ENCODE data around the gene ST7. TPM values are rescaled to one million over a fixed set of nuclear protein-coding genes. Genes with fewer than 3 reads are reported as not detected.

The ST7 gene
- total and polyA plus RNA-seq, 4 donors = 22.4 to 57.2 (median 41.6) TPM

Small RNA genes lying within 50 kb of the gene (small RNA-seq; reads per million reads assigned to genes)
- not detected for gene AC002542.1 (ENCODE audit: low replicate concordance)
- not detected for gene MTCYBP6 (ENCODE audit: low replicate concordance)
- not detected for gene RF00019 (ENCODE audit: low replicate concordance)
- not detected for gene RF02179 (ENCODE audit: low replicate concordance)
- gene RF02180 (ENCODE audit: low replicate concordance) = not detected
- not detected for gene RF02181 (ENCODE audit: low replicate concordance)
- not detected for gene RF02183 (ENCODE audit: low replicate concordance)
- not detected for gene RF02184 (ENCODE audit: low replicate concordance)
- gene RF02185 (ENCODE audit: low replicate concordance) = not detected
- not detected for gene RF02188 (ENCODE audit: low replicate concordance)
- gene RNA5SP239 (ENCODE audit: low replicate concordance) = not detected

Other genes starting within 250 kb of the ST7 start
- 100 to 1,000 TPM; 175 to 201 TPM for gene CAPZA2, start 90.9 kb upstream of the ST7 start, total RNA-seq
- gene CAPZA2, start 90.9 kb upstream of the ST7 start, polyA plus RNA-seq = 100 to 1,000 TPM in 1 of 2 donors, 10 to 100 TPM in 1; 38.4 to 148 TPM